GM12892 (cell line): ENCODE results near the gene FBXO34.

Source experiments
- POLR2A ChIP-seq: IDR thresholded peaks from 2 replicates; pipeline ENCODE4 v1.6.1; 2011; ENCODE audit warnings: low read depth, low read length, control low read depth
- POLR2AphosphoS5 ChIP-seq: IDR thresholded peaks from 2 replicates; pipeline ENCODE4 v1.6.1; 2011; ENCODE audit warnings: low read depth, low read length, control low read depth

DNA sequence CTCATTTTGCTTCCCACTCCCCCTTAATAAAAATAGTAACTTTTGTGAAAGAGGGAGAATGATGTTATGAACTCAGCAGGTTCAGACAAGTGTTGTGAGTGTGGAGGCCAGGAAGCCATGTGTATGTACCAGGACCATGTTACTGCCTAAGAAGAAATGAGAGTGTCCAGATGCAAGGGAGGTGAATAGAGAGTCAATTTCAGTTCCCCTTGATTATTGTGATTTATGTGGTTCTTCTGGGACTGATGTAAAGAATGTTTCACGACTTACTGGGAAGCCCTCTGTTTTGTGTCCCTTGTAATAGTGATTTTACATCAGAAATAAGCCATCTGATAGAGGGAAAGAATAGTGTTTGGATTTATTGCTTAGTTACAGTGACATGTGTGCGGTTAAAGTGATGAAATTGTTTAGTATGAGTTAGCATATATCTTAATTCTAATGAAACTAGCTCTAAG is 32.5 kb downstream of the FBXO34 start:
- TF ChIP-seq POLR2AphosphoS5 (no peak), POLR2A (no peak)
